Neuronal stem cell (in vitro differentiated cells): Measurements from ENCODE around the gene ACOT9.
A peak's percentile ranks its signal among the peaks of the same experiment; 100 is the strongest.

Experiments
- DNase-seq: peaks from one replicate; pipeline ENCODE4 v3.0.0-alpha.2; 2013; ENCODE audit warnings: low spot score
- H2AFZ ChIP-seq: one replicate; pipeline ENCODE4 v1.6.1; 2013; ENCODE audit warnings: mild to moderate bottlenecking, low read length, inconsistent platforms
- H2AK5ac ChIP-seq: 2 replicates; pipeline ENCODE4 v1.6.1; 2013; ENCODE audit warnings: low read depth, mild to moderate bottlenecking, inconsistent platforms, low read length, moderate library complexity, mixed read lengths
- H2BK120ac ChIP-seq: 2 replicates; pipeline ENCODE4 v1.6.1; 2013; ENCODE audit warnings: low read depth, mild to moderate bottlenecking, inconsistent platforms, low read length, moderate library complexity, mixed read lengths
- H2BK12ac ChIP-seq: one replicate; pipeline ENCODE4 v1.6.1; 2013; ENCODE audit warnings: low read length, inconsistent platforms
- H2BK15ac ChIP-seq: 2 replicates; pipeline ENCODE4 v1.6.1; 2013; ENCODE audit warnings: mild to moderate bottlenecking, low read length, inconsistent platforms, mixed read lengths
- H2BK5ac ChIP-seq: one replicate; pipeline ENCODE4 v1.6.1; 2013; ENCODE audit warnings: inconsistent platforms, mild to moderate bottlenecking, low read length, moderate library complexity
- H3K14ac ChIP-seq: one replicate; pipeline ENCODE4 v1.6.1; 2013; ENCODE audit warnings: low read length, inconsistent platforms
- H3K18ac ChIP-seq: 2 replicates; pipeline ENCODE4 v1.6.1; 2013; ENCODE audit warnings: low read length, inconsistent platforms
- H3K23ac ChIP-seq: 2 replicates; pipeline ENCODE4 v1.6.1; 2013; ENCODE audit warnings: low read depth, mild to moderate bottlenecking, mixed read lengths, low read length, inconsistent platforms; ENCODE audit not compliant: poor library complexity
- H3K27ac ChIP-seq: replicated peaks from 3 replicates; pipeline ENCODE4 v1.5.1; 2013; ENCODE audit warnings: low read length, inconsistent platforms
- H3K27me3 ChIP-seq, 3 experiments: 2 replicates each; pipeline ENCODE4 v1.6.1; 2013; ENCODE audit warnings: low read length in 3 of 3, mild to moderate bottlenecking in 2 of 3, inconsistent platforms in 1 of 3, low read depth in 1 of 3, mixed read lengths in 1 of 3, moderate library complexity in 1 of 3; ENCODE audit not compliant: control insufficient read depth in 3 of 3, insufficient read depth in 3 of 3
- H3K36me3 ChIP-seq, 2 donors: replicated peaks in 1 of 2; 2 replicates each; pipeline ENCODE4 v1.6.1; 2013; ENCODE audit warnings: low read length in 2 of 2; ENCODE audit not compliant: control insufficient read depth in 2 of 2, insufficient read depth in 2 of 2
- H3K4ac ChIP-seq: 2 replicates; pipeline ENCODE4 v1.6.1; 2013; ENCODE audit warnings: inconsistent platforms, mild to moderate bottlenecking, low read length, moderate library complexity
- H3K4me1 ChIP-seq, 2 donors: 1 replicate in 1 of 2; 2 replicates in 1 of 2; pipeline ENCODE4 v1.6.1; 2013; ENCODE audit warnings: low read length in 2 of 2, low read depth in 1 of 2; ENCODE audit not compliant: control insufficient read depth in 2 of 2, insufficient read depth in 1 of 2
- H3K4me2 ChIP-seq: one replicate; pipeline ENCODE4 v1.6.1; 2013; ENCODE audit warnings: mild to moderate bottlenecking, low read length, inconsistent platforms; ENCODE audit not compliant: insufficient read depth, poor library complexity, severe bottlenecking
- H3K4me3 ChIP-seq, 2 donors: 2 replicates each; pipeline ENCODE4 v1.5.1; 2013; ENCODE audit warnings: low read length in 2 of 2, mild to moderate bottlenecking in 2 of 2, inconsistent platforms in 1 of 2, moderate library complexity in 1 of 2
- H3K79me1 ChIP-seq: one replicate; pipeline ENCODE4 v1.6.1; 2013; ENCODE audit warnings: low read depth, mild to moderate bottlenecking, inconsistent platforms, low read length, moderate library complexity
- H3K9ac ChIP-seq: one replicate; pipeline ENCODE4 v1.6.1; 2013; ENCODE audit warnings: mild to moderate bottlenecking, low read depth, low read length, inconsistent platforms; ENCODE audit not compliant: poor library complexity
- H3K9me3 ChIP-seq, 2 donors: replicated peaks in 1 of 2; 2 replicates each; pipeline versions ENCODE3 to v1.6.1; 2013; ENCODE audit warnings: low read length in 2 of 2, mild to moderate bottlenecking in 2 of 2, inconsistent platforms in 1 of 2, low read depth in 1 of 2, mixed read lengths in 1 of 2, moderate library complexity in 1 of 2; ENCODE audit not compliant: control insufficient read depth in 2 of 2, insufficient read depth in 1 of 2
- H4K8ac ChIP-seq: one replicate; pipeline ENCODE4 v1.6.1; 2013; ENCODE audit warnings: low read depth, mild to moderate bottlenecking, inconsistent platforms, low read length, moderate library complexity
- H4K91ac ChIP-seq: one replicate; pipeline ENCODE4 v1.6.1; 2013; ENCODE audit warnings: low read length, low read depth, mild to moderate bottlenecking, inconsistent platforms; ENCODE audit not compliant: poor library complexity
- WGBS, 2 donors: extraction: QIAGEN DNeasy Blood & Tissue Kit; methylation state at CpG; one replicate each; pipeline ENCODE4 v1.1.7; 2013; ENCODE audit warnings: missing lambda C conversion rate in 2 of 2, mixed read lengths in 1 of 2; ENCODE audit not compliant: insufficient read length in 2 of 2, insufficient replicate concordance in 1 of 2; ENCODE audit errors: extremely low coverage in 2 of 2; 5-methylcytosine and 5-hydroxymethylcytosine counted together

ACOT9 gene

GRCh38 chrX:23756165-23756564, 13.1 kb upstream of the ACOT9 start:
- H2BK12ac ChIP-seq: no peak overlapping the region
- no peak overlapping the region for H4K8ac ChIP-seq
- H2BK15ac ChIP-seq: no peak overlapping the region
- H3K4me1 ChIP-seq: no peaks in the 10 kb centered on the region
- no peak overlapping the region for H2AFZ ChIP-seq
- no peak overlapping the region for H3K18ac ChIP-seq
- no peak overlapping the region for H3K4ac ChIP-seq
- no peak overlapping the region for H3K27ac ChIP-seq
- H3K9ac ChIP-seq: no peak overlapping the region
- H2BK5ac ChIP-seq: no peak overlapping the region
- no peak overlapping the region for H3K4me2 ChIP-seq
- no peak overlapping the region for H3K23ac ChIP-seq
- no peaks in the 10 kb centered on the region for H3K27me3 ChIP-seq
- no peak overlapping the region for H3K4me3 ChIP-seq
- H3K79me1 ChIP-seq: no peaks in the 10 kb centered on the region
- H2AK5ac ChIP-seq: no peak overlapping the region
- H2BK120ac ChIP-seq: no peak overlapping the region
- H3K9me3 ChIP-seq: no peaks in the 10 kb centered on the region
- no peaks in the 10 kb centered on the region for H3K36me3 ChIP-seq
- peak; percentile 55 for DNase-seq
- no CpG with 5 or more reads among the region's 4 CpGs for WGBS, 2 donors
- H3K14ac ChIP-seq: no peak overlapping the region
- no peak overlapping the region for H4K91ac ChIP-seq

- no CpG with 5 or more reads among the region's 1 CpG for WGBS, 2 donors
These were observed 11.6 kb upstream of the ACOT9 start for GRCh38 chrX:23754664-23755063.

GRCh38 chrX:23752740-23753415, 9.8 kb upstream of the ACOT9 start:
- no peak overlapping the region for H2BK5ac ChIP-seq
- H2BK15ac ChIP-seq: no peak overlapping the region
- no peaks in the 10 kb centered on the region for H3K9me3 ChIP-seq
- no peak overlapping the region for H3K14ac ChIP-seq
- H2AFZ ChIP-seq: no peak overlapping the region
- no peak overlapping the region for H3K4ac ChIP-seq
- H3K27me3 ChIP-seq: no peaks in the 10 kb centered on the region
- H3K27ac ChIP-seq: no peak overlapping the region
- WGBS, 2 donors: no CpG with 5 or more reads among the region's 2 CpGs
- no peak overlapping the region for H3K23ac ChIP-seq
- H3K4me1 ChIP-seq: no peaks in the 10 kb centered on the region
- no peak overlapping the region for H2BK120ac ChIP-seq
- H3K4me3 ChIP-seq: no peak overlapping the region
- no peaks in the 10 kb centered on the region for H3K79me1 ChIP-seq
- H2AK5ac ChIP-seq: no peak overlapping the region
- no peak overlapping the region for H4K91ac ChIP-seq
- no peak overlapping the region for H3K4me2 ChIP-seq
- no peak overlapping the region for H4K8ac ChIP-seq
- H3K9ac ChIP-seq: no peak overlapping the region
- no peaks in the 10 kb centered on the region for H3K36me3 ChIP-seq
- no peak overlapping the region for H2BK12ac ChIP-seq
- H3K18ac ChIP-seq: no peak overlapping the region
- DNase-seq: no peak

More at GRCh38 chrX:23754664-23755063, 11.6 kb upstream of the ACOT9 start:
- H2BK5ac ChIP-seq: no peak overlapping the region
- no peak overlapping the region for H2AK5ac ChIP-seq
- H3K4me1 ChIP-seq: no peaks in the 10 kb centered on the region
- no peak overlapping the region for H3K9ac ChIP-seq
- no peak overlapping the region for H4K91ac ChIP-seq
- no peak overlapping the region for H3K14ac ChIP-seq
- no peaks in the 10 kb centered on the region for H3K79me1 ChIP-seq
- H3K4ac ChIP-seq: no peak overlapping the region
- H3K4me2 ChIP-seq: no peak overlapping the region
- no peak overlapping the region for H2BK15ac ChIP-seq
- no peaks in the 10 kb centered on the region for H3K9me3 ChIP-seq
- no peak overlapping the region for H2BK12ac ChIP-seq
- H3K23ac ChIP-seq: no peak overlapping the region
- no peak overlapping the region for H2BK120ac ChIP-seq
- no peaks in the 10 kb centered on the region for H3K36me3 ChIP-seq
- DNase-seq: no peak
- no peaks in the 10 kb centered on the region for H3K27me3 ChIP-seq
- H3K4me3 ChIP-seq: no peak overlapping the region
- no peak overlapping the region for H3K18ac ChIP-seq
- no peak overlapping the region for H3K27ac ChIP-seq
- H4K8ac ChIP-seq: no peak overlapping the region
- H2AFZ ChIP-seq: no peak overlapping the region

GRCh38 chrX:23749576-23749975, 6.5 kb upstream of the ACOT9 start:
- Histone ChIP-seq H3K4me2 (no peak overlapping the region), H2BK120ac (no peak overlapping the region), H3K27ac (no peak overlapping the region), H3K27me3 (no peaks in the 10 kb centered on the region), H2BK15ac (no peak overlapping the region), H2BK12ac (no peak overlapping the region), H3K18ac (no peak overlapping the region), H3K4me3 (no peak overlapping the region), H3K79me1 (no peaks in the 10 kb centered on the region), H3K14ac (no peak overlapping the region), H3K9ac (no peak overlapping the region), H3K23ac (no peak overlapping the region), H3K4me1 (no peaks in the 10 kb centered on the region), H2AFZ (no peak overlapping the region), H3K36me3 (no peaks in the 10 kb centered on the region), H4K8ac (no peak overlapping the region), H3K4ac (no peak overlapping the region), H4K91ac (no peak overlapping the region), H3K9me3 (no peaks in the 10 kb centered on the region), H2BK5ac (no peak overlapping the region), H2AK5ac (no peak overlapping the region)
- no CpG with 5 or more reads among the region's 2 CpGs for WGBS, 2 donors
- no peak for DNase-seq
